BJ (cell line): ENCODE results near the gene SH3BGRL3. TPM values are rescaled to one million over a fixed set of nuclear protein-coding genes. Genes with fewer than 3 reads are reported as not detected.

Source experiments
- CTCF ChIA-PET: fragments of 350-600 bp; formaldehyde crosslinking; extraction: SDS; loops from one replicate; lab custom pipeline; 2021; ENCODE audit warnings: antibody characterized with exemption, inconsistent platforms; lab: Yijun Ruan, JAX
- POLR2A ChIA-PET: fragments of 300-600 bp; sonication (Branson Sonifier 250); formaldehyde crosslinking; extraction: SDS; loops from one replicate; lab custom pipeline; 2021; ENCODE audit warnings: antibody characterized with exemption; lab: Charles Lee
- DNase-seq: peaks from one replicate; pipeline ENCODE4 v3.0.0-alpha.2; 2011; ENCODE audit warnings: low read depth
- H3K27me3 ChIP-seq: 2 replicates; pipeline ENCODE4 v1.6.0; 2011; ENCODE audit warnings: low read length; ENCODE audit not compliant: control insufficient read depth, insufficient read depth
- H3K36me3 ChIP-seq: 2 replicates; pipeline ENCODE4 v1.5.1; 2011; ENCODE audit warnings: low read length; ENCODE audit not compliant: control insufficient read depth, insufficient read depth
- H3K4me3 ChIP-seq: 2 replicates; pipeline ENCODE4 v1.5.1; 2011; ENCODE audit warnings: low read depth, mild to moderate bottlenecking, control low read depth, low read length
- CTCF ChIP-seq: IDR thresholded peaks from 2 replicates; pipeline ENCODE4 v1.5.1; 2011; ENCODE audit warnings: low read depth, mild to moderate bottlenecking, control low read depth, inconsistent platforms, low read length, moderate library complexity; ENCODE audit not compliant: insufficient read depth
- polyA plus RNA-seq: library from polyadenylated mRNA; depleted of rRNA; stranded (reverse); fragments of >200 nt; gene quantifications from 2 replicates; pipeline ENCODE4 v1.2.3, GENCODE V29; 2011

Gene SH3BGRL3
- polyA plus RNA-seq, 1 experiment: 298 TPM

- Histone ChIP-seq H3K4me3 (no peak overlapping the region), H3K27me3 (no peaks in the 10 kb centered on the region), H3K36me3 (no peaks in the 10 kb centered on the region; the same call in 1 of the 2 replicates)
- TF ChIP-seq CTCF: no peak
- POLR2A ChIA-PET: no interaction called here
- CTCF ChIA-PET: interaction anchor here (0.5 to 5.0 kb wide), 5 partner anchors 8 to 278 kb away, joined by 3 to 37 read pairs (median 27); partner anchors contain the start of gene SH3BGRL3
- no peak for DNase-seq
Measured at GRCh38 chr1:26287033-26287711, 7.3 kb downstream of the SH3BGRL3 start.

GRCh38 chr1:26287811-26288210 lies 7.9 kb downstream of the SH3BGRL3 start:
- POLR2A ChIA-PET: no interaction called here
- H3K27me3 ChIP-seq: no peaks in the 10 kb centered on the region
- CTCF ChIA-PET: interaction anchor here (2.0 to 5.0 kb wide), 2 partner anchors 8 to 12 kb away, joined by 8 to 32 read pairs; partner anchors contain the start of gene SH3BGRL3
- no peak overlapping the region for H3K4me3 ChIP-seq
- H3K36me3 ChIP-seq: no peaks in the 10 kb centered on the region; the same call in 1 of the 2 replicates
- DNase-seq: no peak
- TF ChIP-seq CTCF: no peak

- CTCF ChIA-PET: interaction anchor here (0.7 to 5.0 kb wide), 6 partner anchors 9 to 75 kb away, joined by 3 to 32 read pairs (median 4); partner anchors contain the start of gene SH3BGRL3
- Histone ChIP-seq H3K36me3 (no peaks in the 10 kb centered on the region; the same call in 1 of the 2 replicates), H3K4me3 (no peak overlapping the region), H3K27me3 (no peaks in the 10 kb centered on the region)
- DNase-seq: no peak
- TF ChIP-seq CTCF: no peak
- POLR2A ChIA-PET: no interaction called here
Measured at GRCh38 chr1:26288311-26288941, 8.5 kb downstream of the SH3BGRL3 start.

- Histone ChIP-seq H3K4me3 (no peak overlapping the region), H3K27me3 (no peaks in the 10 kb centered on the region), H3K36me3 (no peaks in the 10 kb centered on the region; the same call in 1 of the 2 replicates)
- no peak for TF ChIP-seq CTCF
- no peak for DNase-seq
- ChIA-PET CTCF (interaction anchor here (0.9 to 5.0 kb wide), 4 partner anchors 10 to 74 kb away, joined by 3 to 32 read pairs (median 6); partner anchors contain the start of gene SH3BGRL3), POLR2A (no interaction called here)
Measured at GRCh38 chr1:26289158-26290059, 9.5 kb downstream of the SH3BGRL3 start.
